H1 (cell line): ENCODE measurements around the gene PCTP. TPM values are rescaled to one million over a fixed set of nuclear protein-coding genes. Genes with fewer than 3 reads are reported as not detected.

Source experiments
- CREB1 ChIP-seq: IDR thresholded peaks from 2 replicates; pipeline ENCODE4 v1.6.1; 2012; ENCODE audit warnings: inconsistent platforms
- SAP30 ChIP-seq: fragments of 300-600 bp; sonication (generic); IDR thresholded peaks from 2 replicates; pipeline ENCODE4 v1.7.1; 2012; ENCODE audit warnings: low read length, moderate library complexity, mild to moderate bottlenecking, inconsistent platforms; ENCODE audit not compliant: insufficient read depth, insufficient replicate concordance
- SP4 ChIP-seq: IDR thresholded peaks from 2 replicates; pipeline ENCODE4 v1.6.1; 2012; ENCODE audit warnings: low read length, inconsistent platforms
- polyA plus RNA-seq, 7 experiments: library from polyadenylated mRNA; depleted of rRNA in 3 of 7; stranded (reverse) in 5 of 7; unstranded in 2 of 7; fragments of >200 nt in 5 of 7; fragments of 200-250 nt in 2 of 7; gene quantifications; 1 replicate in 5 of 7; 2 replicates in 1 of 7; 4 replicates in 1 of 7; pipeline versions ENCODE4 v1.2.1 to v1.2.3, GENCODE V29; 2011 to 2013; ENCODE audit warnings: missing spikeins in 2 of 7, mixed read lengths in 2 of 7
- total RNA-seq: library from RNA; stranded (reverse); fragmentation: NEBNext Ultra II Directional; extraction: Animal tissue kit (Norgen Biotek cat#: 25700); gene quantifications from 2 replicates; pipeline ENCODE4 v1.2.1, GENCODE V29; 2021
- TF ChIP-seq, protein P1 (sequence below): IDR thresholded peaks from 2 replicates; pipeline ENCODE4 v1.6.1; 2011; ENCODE audit warnings: low read depth, mild to moderate bottlenecking, low read length; ENCODE audit not compliant: insufficient read depth

PCTP gene
- total and polyA plus RNA-seq, 2 of the 8 experiments (the other 6 are each of a cell fraction or from before 2014, with no cell fraction given) = 14.1 to 14.6 TPM

DNA sequence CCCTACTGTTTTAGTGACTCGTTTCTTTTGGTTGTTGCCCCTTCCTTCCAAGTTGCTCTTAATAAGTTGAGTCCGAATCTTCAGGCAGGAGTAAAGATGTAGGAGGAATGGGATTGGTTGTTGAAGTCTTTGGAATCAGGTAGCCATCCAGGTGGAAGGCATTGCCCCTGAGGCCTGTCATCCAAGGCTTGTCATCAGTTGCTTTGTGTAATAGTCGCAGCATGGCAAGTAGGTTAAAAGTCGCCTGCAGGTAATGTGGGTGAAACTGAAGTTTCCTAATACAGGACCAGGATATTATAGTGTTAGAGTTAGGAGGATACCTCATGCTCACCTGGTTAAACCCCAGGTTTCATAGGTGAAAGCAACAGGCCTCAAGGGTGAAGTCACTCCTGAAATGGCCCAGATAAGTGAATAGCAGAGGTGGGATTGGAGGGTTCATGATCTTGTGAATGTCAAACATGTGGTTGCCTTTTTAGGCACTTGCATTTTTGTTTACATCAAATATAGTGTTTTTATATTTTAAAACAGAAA is 934 bp downstream of the PCTP start (continued):
- TF ChIP-seq SP4 (no peak), CREB1 (no peak), SAP30 (no peak)
- TF ChIP-seq, protein P1, sequence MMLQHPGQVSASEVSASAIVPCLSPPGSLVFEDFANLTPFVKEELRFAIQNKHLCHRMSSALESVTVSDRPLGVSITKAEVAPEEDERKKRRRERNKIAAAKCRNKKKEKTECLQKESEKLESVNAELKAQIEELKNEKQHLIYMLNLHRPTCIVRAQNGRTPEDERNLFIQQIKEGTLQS = no peak
